Tibial artery (tissue), 4 donors: ENCODE results near the gene ARL15.

Experiments used
- DNase-seq, 2 donors: peaks; one replicate each; pipeline ENCODE4 v3.0.0-alpha.2; 2019
- H3K27ac ChIP-seq, 2 donors: fragments of 200-600 bp; sonication (generic) in 1 of 2; 1 replicate in 1 of 2; 2 replicates in 1 of 2; pipeline ENCODE4 v1.5.1; 2018 to 2019; ENCODE audit warnings: mild to moderate bottlenecking in 1 of 2
- H3K27me3 ChIP-seq, 2 donors: fragments of 200-600 bp; sonication (generic) in 1 of 2; one replicate each; pipeline versions ENCODE4 v1.5.1 to v1.6.0; 2016 to 2019
- H3K36me3 ChIP-seq, 3 donors: fragments of 200-600 bp; sonication (generic) in 2 of 3; one replicate each; pipeline ENCODE4 v1.5.1; 2016 to 2019; ENCODE audit warnings: mild to moderate bottlenecking in 2 of 3
- H3K4me1 ChIP-seq, 4 donors: fragments of 200-600 bp; sonication (generic) in 2 of 4; 1 replicate in 3 of 4; 2 replicates in 1 of 4; pipeline ENCODE4 v1.5.1; 2016 to 2019
- H3K4me3 ChIP-seq, 2 donors: fragments of 200-600 bp; sonication (generic) in 1 of 2; 1 replicate in 1 of 2; 2 replicates in 1 of 2; pipeline ENCODE4 v1.5.1; 2018 to 2019; ENCODE audit warnings: mild to moderate bottlenecking in 2 of 2
- H3K9me3 ChIP-seq, 3 donors: fragments of 200-600 bp; sonication (generic) in 1 of 3; one replicate each; pipeline ENCODE4 v1.5.1; 2016 to 2019
- CTCF ChIP-seq, 2 experiments: fragments of 200-600 bp in 1 of 2; fragments of 450-650 bp in 1 of 2; IDR thresholded peaks; one replicate each; pipeline ENCODE4 v1.5.1; 2017 to 2019; ENCODE audit warnings: antibody characterized with exemption in 2 of 2, mild to moderate bottlenecking in 1 of 2, moderate library complexity in 1 of 2
- intact Hi-C: fragments of 100-400 bp; cut with DNase I; formaldehyde crosslinking; loops from one replicate; pipeline ENCODE4 v1.15.0; 2023; ENCODE audit warnings: low total_unique reads

The ARL15 gene

GRCh38 chr5:54148858-54149257 is 161.5 kb downstream of the ARL15 start:
- no peak for DNase-seq
- Histone ChIP-seq H3K36me3 (no peaks in the 10 kb centered on the region), H3K4me3 (no peak overlapping the region), H3K27me3 (no peaks in the 10 kb centered on the region), H3K27ac (no peak overlapping the region), H3K4me1 (peaks cover 0 to 10% (median 0%) of the 10 kb centered on the region in 4 donors), H3K9me3 (no peaks in the 10 kb centered on the region)
- no peak for TF ChIP-seq CTCF (IDR thresholded peaks at IDR 0.05)
- intact Hi-C loops, result no loop called here

GRCh38 chr5:54148067-54148845 is 162.1 kb downstream of the ARL15 start:
- H3K27me3 ChIP-seq, result no peaks in the 10 kb centered on the region
- H3K4me1 ChIP-seq, result peaks cover 0 to 10% (median 0%) of the 10 kb centered on the region in 4 donors
- H3K9me3 ChIP-seq, result no peaks in the 10 kb centered on the region
- no peaks in the 10 kb centered on the region for H3K36me3 ChIP-seq
- no peak for DNase-seq
- H3K4me3 ChIP-seq, result no peak overlapping the region
- intact Hi-C loops, result no loop called here
- TF ChIP-seq CTCF (IDR thresholded peaks at IDR 0.05), result no peak
- no peak overlapping the region for H3K27ac ChIP-seq

- Histone ChIP-seq H3K4me1 (peaks cover 0 to 10% (median 0%) of the 10 kb centered on the region in 4 donors), H3K27me3 (no peaks in the 10 kb centered on the region), H3K9me3 (no peaks in the 10 kb centered on the region), H3K27ac (no peak overlapping the region), H3K36me3 (no peaks in the 10 kb centered on the region), H3K4me3 (no peak overlapping the region)
- intact Hi-C loops, result no loop called here
- no peak for DNase-seq
- TF ChIP-seq CTCF (IDR thresholded peaks at IDR 0.05), result no peak
Measured at GRCh38 chr5:54146916-54147315, 163.5 kb downstream of the ARL15 start.

- Histone ChIP-seq H3K36me3 (no peaks in the 10 kb centered on the region), H3K9me3 (no peaks in the 10 kb centered on the region), H3K27ac (no peak overlapping the region), H3K4me3 (no peak overlapping the region), H3K27me3 (no peaks in the 10 kb centered on the region), H3K4me1 (peaks cover 0 to 10% (median 0%) of the 10 kb centered on the region in 4 donors)
- intact Hi-C loops, result no loop called here
- no peak for TF ChIP-seq CTCF (IDR thresholded peaks at IDR 0.05)
- DNase-seq, result no peak
Measured at GRCh38 chr5:54146390-54146789, 164.0 kb downstream of the ARL15 start.

GRCh38 chr5:54140247-54140840 is 170.0 kb downstream of the ARL15 start:
- intact Hi-C loops, result no loop called here
- H3K4me1 ChIP-seq, result peaks cover 0 to 12% (median 0%) of the 10 kb centered on the region in 4 donors
- no peak for DNase-seq
- no peaks in the 10 kb centered on the region for H3K27me3 ChIP-seq
- H3K9me3 ChIP-seq, result no peaks in the 10 kb centered on the region
- H3K27ac ChIP-seq, result no peak overlapping the region
- no peak overlapping the region for H3K4me3 ChIP-seq
- H3K36me3 ChIP-seq, result no peaks in the 10 kb centered on the region
- TF ChIP-seq CTCF (IDR thresholded peaks at IDR 0.05), result no peak
